Erythroblast (primary cell): ENCODE results near the gene RAB11FIP4.

Experiments
- GATA1 ChIP-seq: IDR thresholded peaks from 2 replicates; pipeline ENCODE4 v1.6.1; 2011; ENCODE audit warnings: low read depth, mild to moderate bottlenecking, control low read depth, low read length, moderate library complexity
- POLR2A ChIP-seq: IDR thresholded peaks from 2 replicates; pipeline ENCODE4 v1.6.1; 2011; ENCODE audit warnings: mild to moderate bottlenecking, low read length

DNA sequence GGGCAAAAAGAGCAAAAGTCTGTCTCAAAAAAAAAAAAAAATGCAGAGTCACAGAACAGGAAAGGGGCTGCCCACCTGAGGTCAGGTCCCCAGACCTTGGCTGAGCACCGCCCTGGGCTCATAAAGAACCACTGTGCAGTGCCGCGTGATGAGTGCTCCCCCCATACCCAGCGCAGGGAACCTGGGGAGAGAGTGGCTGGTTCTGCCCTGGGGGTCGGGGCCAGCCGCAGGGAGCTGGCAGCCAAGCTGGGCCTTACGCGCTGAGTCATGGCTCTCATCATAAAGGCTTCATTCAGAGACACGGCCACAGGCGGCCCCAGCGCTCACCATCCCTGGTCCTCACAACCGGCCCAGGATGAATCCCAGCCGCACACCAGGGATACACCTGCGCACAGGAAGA is 80.7 kb downstream of the RAB11FIP4 start:
- TF ChIP-seq POLR2A (no peak), GATA1 (no peak)
